HTERT RPE-1 (cell line): ENCODE measurements around the gene P2RX7.

Experiments
- in situ Hi-C: fragments of 300-500 bp; cut with MboI; formaldehyde crosslinking; loops from 4 replicates; pipeline ENCODE4 v1.14.3; 2020; ENCODE audit warnings: low sequenced_read_pairs

P2RX7 gene

DNA sequence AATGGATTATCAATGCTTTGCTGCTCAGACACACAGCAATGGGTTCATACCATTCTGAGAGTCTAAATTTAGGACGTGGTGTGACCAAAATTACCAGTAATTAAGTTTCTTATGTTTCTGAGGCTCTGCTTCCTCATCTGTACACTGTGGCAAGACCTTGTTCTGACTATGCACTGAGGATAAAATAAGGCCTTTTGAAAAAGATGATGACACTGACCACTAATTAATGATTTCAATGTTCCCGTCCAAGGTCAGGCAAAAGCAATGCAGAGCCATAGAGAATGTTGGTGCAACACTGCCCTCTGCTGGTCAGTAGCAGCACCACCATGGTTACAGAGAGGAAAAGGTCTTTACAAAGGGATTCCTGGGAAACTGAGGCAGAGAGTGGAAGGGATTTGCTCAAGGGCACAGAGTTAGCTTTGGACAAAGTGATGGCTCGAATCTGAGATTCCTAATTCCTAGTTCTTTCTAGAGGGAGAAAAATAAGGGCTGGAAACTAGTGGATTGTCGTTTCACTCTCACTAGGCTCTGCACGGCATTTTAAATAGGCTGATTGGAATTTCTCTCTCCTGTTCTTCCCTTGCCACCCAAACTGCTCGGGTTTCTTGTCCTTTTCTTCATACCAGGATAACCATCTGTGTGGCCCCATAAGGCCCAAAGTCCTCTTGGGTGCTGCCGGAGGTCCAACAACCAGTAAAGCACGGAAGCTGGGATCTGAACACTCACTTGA, 22.3 kb upstream of the P2RX7 start:
- in situ Hi-C loops: no loop called here

- in situ Hi-C loops: no loop called here
These were observed 21.0 kb upstream of the P2RX7 start for GRCh38 chr12:121111684-121112083.

- in situ Hi-C loops: no loop called here
These were observed 20.2 kb upstream of the P2RX7 start for GRCh38 chr12:121112496-121112895.

DNA sequence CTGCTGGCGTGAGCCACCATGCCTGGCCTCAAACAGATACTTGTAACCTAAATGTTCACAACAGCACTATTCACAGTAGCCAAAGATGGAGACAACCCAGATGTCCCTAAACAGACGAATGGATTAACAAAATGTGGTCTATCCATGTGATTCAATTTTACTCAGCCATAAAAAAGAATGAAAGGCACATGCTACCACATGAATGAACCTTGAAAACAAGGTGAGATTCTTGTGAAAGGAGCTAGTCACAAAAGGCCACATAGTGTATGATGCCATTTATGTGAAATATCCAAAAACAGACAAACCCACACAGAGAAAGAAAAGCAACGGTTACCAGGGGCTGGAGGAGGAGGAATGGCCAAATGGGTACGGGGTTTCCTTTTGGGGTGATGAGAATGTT, 19.6 kb upstream of the P2RX7 start:
- in situ Hi-C loops: no loop called here

GRCh38 chr12:121114019-121114639, 18.5 kb upstream of the P2RX7 start:
- in situ Hi-C loops: no loop called here

GRCh38 chr12:121114806-121115205, 17.9 kb upstream of the P2RX7 start:
- in situ Hi-C loops: no loop called here

GRCh38 chr12:121115530-121115929, 17.1 kb upstream of the P2RX7 start:
- in situ Hi-C loops: no loop called here

DNA sequence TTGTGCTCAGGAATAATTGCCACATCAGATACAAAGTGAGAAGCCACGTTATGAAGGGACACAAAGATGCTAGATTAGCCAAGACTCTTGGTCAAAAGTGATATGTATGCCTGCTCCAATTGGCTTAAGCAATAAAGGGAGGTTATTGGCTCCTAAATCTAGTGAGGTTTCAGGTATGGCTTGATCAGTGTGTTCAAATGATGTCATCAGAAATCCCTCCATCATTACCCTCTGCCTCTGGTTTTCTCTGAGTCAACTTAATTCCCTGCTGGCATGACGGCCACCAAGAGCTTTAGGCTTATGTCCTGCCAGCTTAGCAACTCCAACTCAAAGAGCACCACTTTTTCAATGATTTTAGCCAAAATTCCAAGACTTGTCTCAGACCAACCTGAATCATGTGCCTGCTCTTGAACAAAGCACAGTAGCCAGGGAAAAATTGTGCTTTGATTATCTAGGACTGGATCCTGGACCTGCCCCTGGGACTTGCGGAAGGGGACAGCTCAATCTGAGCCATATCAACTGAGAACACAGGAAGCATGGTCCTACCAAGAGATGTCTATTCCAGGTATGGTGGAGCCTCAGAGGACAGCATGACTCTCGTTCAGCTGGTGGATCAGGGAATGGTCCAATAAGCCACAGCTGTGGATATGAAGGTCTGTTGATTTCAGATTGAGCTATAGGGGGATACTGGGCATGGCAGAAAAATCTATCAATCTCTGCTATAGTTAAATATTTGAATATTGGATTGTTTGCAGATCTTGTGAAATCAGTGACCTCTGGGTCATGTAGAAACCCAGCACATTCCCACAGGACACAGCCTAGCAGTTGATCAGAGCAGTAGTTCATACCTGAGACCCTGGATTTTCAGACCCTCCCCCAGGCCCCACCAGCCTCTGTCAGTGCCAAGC, 16.1 kb upstream of the P2RX7 start:
- in situ Hi-C loops: no loop called here

GRCh38 chr12:121117226-121117777, 15.4 kb upstream of the P2RX7 start:
- in situ Hi-C loops: no loop called here

GRCh38 chr12:121120323-121120722, 12.4 kb upstream of the P2RX7 start:
- in situ Hi-C loops: no loop called here

GRCh38 chr12:121120989-121121755, 11.5 kb upstream of the P2RX7 start:
- in situ Hi-C loops: no loop called here

DNA sequence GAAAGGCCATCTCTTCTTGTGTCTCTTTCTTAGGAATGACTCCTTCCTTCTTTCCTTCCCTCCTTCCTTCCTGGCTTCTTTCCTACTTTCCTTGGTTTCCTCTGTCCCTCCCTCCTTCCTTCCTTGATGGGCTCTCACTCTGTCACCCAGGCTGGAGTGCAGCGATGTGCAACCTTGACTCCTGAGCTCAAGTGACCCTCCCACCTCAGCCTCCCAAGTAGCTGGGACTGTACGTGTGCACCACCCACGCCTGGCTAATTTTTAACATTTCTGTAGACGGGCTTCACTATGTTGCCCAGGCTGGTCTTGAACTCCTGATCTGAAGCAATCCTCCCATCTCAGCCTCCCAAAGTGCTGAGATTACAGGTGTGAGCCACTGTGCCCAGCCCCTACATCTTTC, 10.9 kb upstream of the P2RX7 start:
- in situ Hi-C loops: no loop called here

- in situ Hi-C loops: no loop called here
These were observed 9.2 kb upstream of the P2RX7 start for GRCh38 chr12:121123488-121123887.

- in situ Hi-C loops: no loop called here
These were observed 8.1 kb upstream of the P2RX7 start for GRCh38 chr12:121124402-121125109.

DNA sequence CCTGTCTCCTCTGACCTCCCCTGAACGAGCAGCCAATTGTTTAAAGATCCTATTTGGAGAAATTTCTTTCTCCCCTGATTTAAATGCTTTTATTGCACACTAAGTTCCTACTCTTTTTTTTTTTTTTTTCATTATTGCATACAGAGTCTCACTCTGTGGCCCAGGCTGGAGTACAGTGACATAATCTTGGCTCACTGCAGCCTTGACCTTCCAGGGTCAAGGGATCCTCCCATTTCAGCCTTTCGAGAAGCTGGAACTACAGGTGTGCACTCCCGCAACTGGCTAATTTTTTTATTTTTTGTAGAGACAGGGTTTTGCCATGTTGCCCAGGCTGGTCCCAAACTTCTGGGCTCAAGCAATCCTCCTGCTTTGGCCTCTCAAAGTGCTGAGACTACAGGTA, 5.2 kb upstream of the P2RX7 start:
- in situ Hi-C loops: no loop called here

GRCh38 chr12:121128908-121129810, 3.5 kb upstream of the P2RX7 start:
- in situ Hi-C loops: no loop called here

GRCh38 chr12:121129811-121130147, 2.9 kb upstream of the P2RX7 start:
- in situ Hi-C loops: no loop called here

DNA sequence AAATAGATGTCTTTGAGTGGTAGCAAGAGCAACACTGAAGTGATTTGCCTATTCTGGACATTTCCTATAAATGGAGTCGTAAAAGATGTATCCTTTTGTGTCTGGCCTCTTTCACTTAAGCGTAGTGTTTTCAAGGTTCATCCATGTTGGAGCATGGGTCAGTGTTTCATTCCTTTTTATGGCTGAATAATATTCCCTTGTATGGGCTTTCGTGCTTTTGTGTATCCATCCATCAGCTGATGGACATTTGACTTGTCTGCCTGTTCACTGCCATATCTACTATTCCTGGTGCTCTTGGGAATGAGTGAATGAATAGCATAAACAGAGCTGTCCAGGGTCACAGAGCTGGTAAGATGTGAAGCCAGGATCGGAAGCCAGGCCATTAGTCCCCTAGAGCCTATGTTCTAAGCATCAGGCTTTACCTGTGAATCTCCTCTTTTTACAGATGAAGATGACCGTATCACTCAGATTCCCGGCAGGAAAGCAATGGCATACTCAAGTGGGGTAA, 1.8 kb upstream of the P2RX7 start:
- in situ Hi-C loops: no loop called here

GRCh38 chr12:121131941-121132341, 735 bp upstream of the P2RX7 start:
- in situ Hi-C loops: no loop called here
